GM10847 (cell line): ENCODE measurements around the gene TOX2.

Experiments used
- POLR2A ChIP-seq: IDR thresholded peaks from 2 replicates; pipeline ENCODE4 v1.6.1; 2011; ENCODE audit not compliant: insufficient read length; ENCODE audit errors: extremely low read depth

TOX2 gene

DNA sequence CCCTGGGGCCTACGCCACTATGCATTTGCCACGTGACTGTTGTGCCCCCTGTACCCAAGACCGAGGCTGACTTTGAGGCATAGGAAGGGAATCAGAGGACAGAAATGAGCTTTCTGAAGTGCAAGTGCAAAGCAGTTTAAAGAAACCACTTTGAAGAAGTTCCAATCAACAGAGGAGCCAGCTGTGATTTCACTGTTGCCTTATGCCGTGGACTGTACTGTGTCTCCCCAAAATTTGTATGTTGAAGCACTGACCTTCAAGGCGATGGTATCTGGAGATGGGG lies 161.2 kb downstream of the TOX2 start:
- no peak for TF ChIP-seq POLR2A

DNA sequence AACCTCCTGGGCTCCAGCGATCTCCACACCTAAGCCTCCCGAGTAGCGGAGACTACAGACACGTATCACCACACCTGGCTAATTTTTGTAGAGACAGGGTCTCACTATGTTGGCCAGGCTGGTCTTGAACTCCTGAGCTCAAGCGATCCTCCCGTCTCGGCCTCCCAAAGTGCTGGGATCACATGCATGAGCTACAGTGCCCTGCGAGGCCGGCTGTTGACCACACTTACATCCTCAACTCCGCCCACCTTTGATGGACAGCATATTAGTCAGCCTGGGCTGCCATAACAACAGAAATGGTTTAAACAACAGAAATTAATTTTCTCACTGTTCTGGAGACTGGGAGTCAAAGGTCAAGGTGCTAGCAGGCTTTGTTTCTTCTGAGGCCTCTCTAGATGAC lies 164.6 kb downstream of the TOX2 start:
- TF ChIP-seq POLR2A = no peak

DNA sequence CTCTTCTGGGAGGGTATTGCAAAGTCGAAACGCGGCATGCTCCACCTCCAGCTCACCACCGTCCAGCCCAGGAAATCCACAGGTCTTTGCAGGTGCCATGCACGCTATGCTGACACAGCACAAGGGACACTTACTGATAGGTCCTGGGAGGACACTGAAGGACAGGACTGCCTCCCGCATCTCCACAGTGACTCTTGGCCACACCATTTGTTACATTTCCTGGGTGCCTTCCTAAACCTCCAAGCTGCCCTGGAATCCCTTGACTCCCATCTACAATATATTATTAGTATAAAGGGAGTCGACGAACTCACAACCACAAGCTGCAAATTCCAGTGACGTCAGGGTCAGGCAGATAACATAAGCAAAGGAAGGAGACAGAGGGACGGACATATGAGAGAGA lies 165.4 kb downstream of the TOX2 start:
- no peak for TF ChIP-seq POLR2A

DNA sequence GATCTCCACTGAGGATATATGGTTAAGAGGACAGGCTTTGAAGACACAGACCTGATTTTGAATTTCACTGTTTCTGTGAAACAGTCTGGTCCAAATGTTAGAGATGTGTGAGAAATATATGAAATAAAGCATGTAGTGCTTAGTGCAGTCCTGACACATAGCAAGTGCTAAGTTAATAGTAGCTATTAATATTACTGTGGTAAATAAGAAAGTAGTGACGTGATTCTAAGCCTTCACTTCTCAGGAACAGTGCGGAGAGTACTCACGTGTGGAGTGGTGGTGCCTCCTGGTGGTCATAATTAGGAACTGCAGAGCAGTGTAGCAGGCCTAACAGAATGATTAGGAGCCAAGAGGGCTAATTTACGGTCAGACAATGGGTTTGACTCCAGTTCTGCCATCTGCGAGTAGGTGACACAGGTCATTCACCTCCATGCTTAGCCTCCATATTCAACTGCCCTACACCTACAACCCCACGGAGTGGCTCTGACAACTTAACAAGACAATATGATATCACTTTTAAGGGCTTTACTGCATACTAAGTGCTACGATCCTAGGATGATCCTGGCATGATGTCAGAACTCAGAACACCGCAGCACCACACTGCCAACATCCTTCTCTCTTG lies 166.1 kb downstream of the TOX2 start:
- TF ChIP-seq POLR2A = no peak

DNA sequence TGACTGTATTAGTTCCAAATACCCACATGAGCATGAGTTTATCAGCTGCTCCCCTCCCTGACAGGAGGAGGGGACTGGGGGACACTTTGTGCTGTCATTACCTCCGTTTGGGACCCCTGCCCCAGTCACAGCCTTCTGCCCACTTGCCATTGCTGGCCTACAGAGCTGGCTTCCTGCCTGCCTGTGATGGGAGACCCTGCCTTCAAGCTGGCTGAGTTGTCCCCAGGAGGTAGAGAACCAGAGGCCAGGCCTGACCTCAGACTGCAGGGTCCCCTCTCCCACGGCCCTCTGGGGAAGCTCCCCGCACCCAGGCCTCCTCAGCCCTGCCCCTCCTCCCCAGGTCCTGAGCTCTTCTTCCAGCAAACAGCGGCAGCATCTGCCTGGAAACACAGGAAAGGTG lies 166.8 kb downstream of the TOX2 start:
- no peak for TF ChIP-seq POLR2A

DNA sequence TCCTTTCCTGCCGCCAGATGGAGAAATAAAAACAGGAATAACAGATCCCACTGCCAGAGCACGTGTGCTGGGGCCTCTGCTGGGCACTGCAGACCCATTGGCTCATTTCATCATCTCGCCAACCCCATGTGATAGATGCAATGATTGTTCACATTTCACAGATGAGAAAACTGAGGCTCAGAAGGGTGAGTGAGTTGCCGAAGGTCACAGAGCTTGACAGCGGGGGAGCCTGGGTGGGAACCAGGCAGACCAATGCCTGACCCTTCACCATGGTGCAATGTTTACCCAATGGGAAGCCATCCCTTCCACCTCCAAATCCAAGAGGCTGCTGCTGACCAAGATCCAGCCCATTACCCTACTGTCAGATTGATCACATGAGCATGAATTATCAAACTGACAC lies 167.2 kb downstream of the TOX2 start:
- TF ChIP-seq POLR2A = no peak

DNA sequence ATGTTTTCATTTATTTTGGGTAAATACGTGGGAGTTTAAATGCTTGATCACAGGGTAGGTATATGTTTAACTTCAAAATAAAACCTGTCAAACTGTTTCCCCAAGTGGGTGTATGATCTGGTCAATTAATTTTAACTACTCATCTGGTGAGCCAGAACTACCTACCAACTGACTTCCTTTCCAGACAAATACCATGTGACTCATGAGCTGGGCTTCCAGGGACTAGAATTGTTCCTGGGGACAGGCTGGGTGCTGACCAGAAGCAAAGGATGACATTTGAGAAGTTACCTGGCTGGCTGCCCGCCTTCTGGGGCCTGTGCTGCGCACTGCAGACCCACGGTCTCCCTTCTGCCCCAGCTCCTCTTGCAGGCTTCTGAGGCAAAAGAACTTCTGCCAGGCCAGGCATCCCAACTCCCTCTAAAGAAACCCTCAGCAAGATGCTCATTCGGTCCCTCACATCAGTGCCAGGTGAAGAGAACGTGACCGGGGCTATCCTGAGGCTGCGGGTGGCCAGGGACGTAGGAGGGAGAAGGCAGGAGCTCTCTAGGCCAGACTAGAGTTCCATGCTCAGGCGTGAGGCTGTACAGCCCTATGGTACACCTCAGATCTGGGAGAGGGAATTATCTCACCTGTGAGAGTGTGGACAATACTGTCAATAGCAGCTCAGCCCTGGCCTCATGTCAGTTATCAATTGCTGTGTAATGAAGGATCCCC lies 168.7 kb downstream of the TOX2 start:
- TF ChIP-seq POLR2A = no peak

DNA sequence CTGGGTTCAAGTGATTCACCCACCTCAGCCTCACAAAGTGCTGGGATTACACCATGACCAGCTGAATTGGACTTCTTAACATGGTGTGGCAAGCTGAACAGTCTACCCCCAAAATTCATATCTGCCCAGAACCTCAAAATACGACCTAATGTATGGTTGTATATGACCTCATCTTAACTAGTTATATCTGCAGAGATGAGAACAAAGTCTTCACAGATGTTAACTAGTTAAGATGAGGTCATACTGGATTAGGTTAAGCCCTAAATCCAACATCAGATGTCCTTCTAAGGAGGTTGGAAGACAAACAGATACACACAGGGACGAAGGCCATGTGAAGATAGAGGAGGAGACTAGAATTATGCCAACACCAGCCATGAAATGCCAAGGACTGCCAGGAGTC lies 169.8 kb downstream of the TOX2 start:
- TF ChIP-seq POLR2A = no peak

DNA sequence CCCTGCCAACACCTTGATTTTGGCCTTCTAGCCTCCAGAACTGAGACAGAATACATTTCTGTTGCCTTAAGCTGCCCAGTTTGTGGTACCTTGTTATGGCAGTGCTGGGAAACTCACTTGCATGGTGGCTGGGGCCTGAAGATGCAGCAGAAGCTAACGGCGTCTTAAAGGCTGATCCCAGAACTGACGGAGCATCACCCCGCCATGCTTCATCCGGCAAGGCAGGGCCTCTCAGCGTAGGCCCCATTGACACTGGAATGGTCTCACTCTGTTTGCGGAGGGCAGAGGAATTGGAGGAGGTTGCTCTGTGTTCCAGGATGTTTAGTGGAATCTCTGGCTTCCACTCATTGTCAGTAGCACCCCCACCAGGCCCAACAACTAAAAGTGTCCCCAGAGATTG lies 170.2 kb downstream of the TOX2 start:
- no peak for TF ChIP-seq POLR2A

DNA sequence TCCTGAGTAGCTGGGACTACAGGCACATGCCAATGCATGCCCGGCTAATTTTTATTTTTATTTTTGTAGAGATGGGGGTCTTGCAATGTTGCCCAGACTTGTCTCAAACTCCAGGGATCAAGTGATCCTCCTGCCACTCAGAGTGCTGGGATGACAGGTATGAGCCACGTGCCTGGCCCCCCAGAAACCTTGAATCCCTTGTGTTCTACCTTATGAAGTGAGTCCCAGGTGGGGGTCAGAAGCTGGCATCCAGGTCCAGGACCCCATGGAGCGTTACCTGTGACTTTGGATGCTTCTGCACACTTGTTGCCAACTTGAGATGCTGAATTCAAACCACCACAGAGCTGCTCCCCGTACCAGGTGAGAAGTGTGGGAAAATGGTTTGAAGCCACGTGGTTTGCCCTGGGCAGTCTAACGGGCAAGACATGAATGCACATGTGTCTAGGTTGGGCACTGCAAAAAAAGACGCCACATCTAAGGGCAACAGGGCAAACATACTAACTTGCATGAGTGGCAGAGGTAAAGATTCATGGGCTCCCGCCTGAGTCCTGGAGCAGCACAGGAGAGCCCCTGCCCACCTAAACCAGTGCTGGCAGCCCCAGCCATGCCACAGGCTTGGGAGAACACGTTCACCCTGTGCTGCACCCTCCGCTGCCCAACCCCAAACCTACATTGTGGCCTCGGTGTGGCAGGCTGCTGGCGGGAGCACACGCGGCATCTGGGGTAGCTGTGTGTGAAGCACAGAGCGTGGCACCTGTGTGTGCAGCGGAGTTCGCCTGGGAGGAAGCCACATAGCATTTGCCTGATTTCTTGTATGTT lies 171.2 kb downstream of the TOX2 start:
- no peak for TF ChIP-seq POLR2A

DNA sequence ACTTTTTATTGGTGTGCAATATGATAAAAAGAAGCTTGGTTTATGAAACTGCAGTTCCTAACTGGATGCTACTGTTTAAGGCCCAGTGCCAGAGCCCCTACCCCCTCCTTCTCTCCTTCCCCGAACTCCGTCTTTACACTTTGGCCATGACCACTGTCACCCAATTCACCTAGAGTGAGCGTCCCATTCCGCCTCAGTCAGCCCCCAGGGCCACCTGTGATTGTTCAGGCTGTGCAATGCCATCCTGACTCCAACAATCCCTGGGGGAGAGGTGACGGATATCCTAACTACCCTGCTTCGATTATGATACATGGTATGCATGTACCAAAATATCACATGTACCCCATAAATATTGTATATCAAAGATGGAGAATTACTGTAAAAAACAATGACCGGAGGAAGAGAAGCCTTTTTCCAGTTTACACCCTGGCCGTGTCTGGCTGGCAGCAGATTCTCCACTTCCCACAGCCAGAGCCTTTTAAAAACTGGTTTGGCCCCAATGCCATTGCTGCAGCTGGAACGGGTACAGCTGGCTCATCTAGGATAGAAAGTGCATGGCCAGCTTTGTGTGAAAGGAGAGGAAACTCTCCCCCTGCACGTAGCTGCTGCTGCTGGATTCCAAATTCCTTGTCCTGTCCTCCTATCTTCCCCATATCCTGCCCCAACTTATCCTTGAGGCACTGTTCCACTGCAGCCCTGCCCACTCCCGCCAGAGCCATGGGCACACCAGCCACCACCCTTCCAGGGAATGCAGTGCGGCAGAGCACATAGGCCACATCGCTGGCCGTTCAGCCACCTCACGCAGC lies 172.6 kb downstream of the TOX2 start:
- TF ChIP-seq POLR2A = no peak

DNA sequence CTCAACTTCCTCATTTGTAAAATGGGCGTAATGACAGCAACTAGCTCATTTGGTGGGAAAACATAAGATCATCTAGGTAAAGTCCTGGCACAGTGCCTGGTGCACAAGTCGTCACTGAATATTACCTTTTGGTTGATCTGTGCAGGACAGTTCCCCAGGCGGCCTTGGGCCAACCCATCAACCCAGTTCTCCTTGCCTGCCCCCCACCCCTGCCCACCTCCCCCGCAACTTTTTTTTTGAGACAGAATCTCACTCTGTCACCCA lies 173.1 kb downstream of the TOX2 start:
- no peak for TF ChIP-seq POLR2A

DNA sequence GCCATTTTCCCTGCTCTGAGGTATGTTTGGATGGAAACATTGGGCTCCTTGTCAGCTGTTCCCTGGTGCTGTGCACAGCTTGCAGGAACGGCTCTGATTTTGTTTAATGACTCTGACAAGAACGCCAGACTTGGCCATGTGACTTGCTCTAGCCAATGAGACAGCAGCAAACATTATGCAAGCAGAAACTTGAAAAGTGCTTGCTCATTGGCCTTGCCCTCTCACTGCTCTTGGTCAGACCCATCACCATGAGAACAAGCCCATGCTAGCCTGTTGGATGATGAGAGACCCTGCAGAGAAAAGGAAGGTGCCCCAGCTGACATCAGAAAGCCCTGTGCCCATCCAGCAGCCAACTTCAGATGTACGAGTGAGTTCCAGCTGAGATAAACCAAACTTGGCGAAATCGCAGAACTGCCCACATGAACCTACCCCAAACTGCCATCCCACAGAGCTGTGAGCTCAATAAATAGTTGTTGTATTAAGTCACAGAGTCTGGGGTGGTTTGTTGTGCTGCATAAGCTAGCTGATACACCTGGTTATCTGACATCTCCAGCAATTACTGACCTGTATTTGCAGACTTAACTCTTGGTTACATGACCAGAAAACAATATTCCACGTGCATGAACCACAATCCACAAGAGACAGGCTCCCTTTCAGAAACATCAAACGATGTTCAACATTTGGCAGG lies 175.5 kb downstream of the TOX2 start:
- no peak for TF ChIP-seq POLR2A

DNA sequence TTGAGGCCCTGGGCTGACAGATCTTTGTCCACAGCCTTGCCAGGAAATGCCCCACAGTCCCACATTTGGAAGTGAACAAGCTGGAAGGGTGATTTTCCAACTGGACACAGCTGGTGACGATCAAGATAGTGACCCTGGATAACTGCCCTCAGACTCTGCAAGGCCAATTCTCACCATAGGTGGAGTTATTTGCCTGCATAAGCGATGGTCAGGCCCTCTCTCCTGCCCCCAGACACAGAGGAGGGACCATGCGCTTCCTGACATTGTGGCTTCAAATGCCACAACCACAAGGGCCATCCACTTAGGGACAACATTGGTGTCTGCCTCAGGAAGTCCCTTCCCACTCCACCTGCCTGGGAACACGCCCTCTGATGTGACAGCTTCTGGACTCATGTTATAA lies 176.4 kb downstream of the TOX2 start:
- no peak for TF ChIP-seq POLR2A

DNA sequence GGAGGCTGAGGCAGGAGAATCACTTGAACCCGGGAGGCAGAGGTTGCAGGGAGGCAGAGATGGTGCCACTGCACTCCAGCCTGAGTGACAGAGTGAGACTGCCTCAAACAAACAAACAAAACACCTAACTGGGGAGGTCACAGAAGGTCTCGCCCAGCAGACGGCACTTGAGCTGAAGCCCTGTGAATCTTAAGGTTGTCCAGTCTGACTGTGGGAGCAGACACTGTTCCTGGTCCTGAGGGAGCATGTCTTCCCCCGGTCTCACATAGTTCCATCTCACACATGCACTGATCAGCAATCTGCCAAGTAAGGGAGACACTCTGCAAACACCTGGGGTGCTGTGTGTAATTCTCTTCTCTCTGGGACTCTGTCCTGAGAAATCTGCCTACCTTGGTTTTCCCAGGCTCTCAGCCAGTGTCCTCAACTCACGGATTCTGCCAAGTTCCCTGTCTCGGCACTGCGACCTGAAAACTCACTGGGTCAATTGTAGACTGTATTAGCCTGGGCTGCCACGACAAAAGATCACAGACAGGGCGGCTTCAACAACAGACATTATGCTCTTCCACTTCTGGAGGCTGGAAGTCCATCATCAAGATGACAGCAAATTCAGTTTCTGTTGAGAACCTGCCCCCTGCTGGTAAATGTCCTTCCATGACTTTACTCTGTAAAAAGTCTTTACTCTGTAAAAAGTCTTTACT lies 178.0 kb downstream of the TOX2 start:
- TF ChIP-seq POLR2A = no peak

DNA sequence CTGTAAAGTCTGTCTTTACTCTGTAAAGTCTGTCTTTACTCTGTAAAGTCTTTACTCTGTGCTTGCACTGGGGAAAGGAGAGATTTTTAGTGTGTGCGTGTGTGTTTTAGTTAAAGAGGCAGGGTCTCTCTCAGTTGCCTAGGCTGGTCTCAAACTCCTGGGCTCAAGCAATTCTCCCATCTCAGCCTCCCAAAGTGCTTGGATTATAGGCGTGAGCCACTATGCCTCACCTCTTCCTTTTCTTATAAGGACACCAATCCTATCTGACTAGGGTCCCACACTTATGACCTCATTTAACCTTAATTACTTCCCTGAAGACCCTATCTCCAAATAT lies 178.6 kb downstream of the TOX2 start:
- no peak for TF ChIP-seq POLR2A

DNA sequence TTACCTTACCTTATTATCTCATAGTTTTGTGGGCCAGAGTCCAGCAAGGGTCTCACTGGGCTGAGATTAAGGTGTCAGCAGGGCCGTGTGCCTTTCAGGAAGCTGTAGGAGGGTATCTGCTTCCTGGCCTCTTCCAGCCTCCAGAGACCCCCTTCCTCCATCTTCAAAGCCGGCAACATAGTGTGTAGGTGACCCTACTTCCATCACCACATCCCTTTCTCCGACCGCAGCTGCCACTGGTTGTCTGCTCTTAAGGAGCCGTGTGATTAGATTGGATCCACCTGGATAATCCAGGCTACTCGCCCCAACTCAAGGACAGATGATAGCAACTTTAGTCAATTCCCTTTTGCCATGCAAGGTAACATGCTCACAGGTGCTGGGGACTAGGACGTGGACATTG lies 181.2 kb downstream of the TOX2 start:
- no peak for TF ChIP-seq POLR2A
